A549 (cell line): ENCODE data around the gene APBB2. TPM values are rescaled to one million over a fixed set of nuclear protein-coding genes. Genes with fewer than 3 reads are reported as not detected.

ENCODE experiments used
- ATAC-seq, 2 experiments: fragments of 200-7000 bp in 1 of 2; fragments of >200 bp in 1 of 2; cut with Nextera tagmentation in 1 of 2; cut with Tn5 transposase in 1 of 2; 3 replicates each; pipeline versions ENCODE4 v1.8.0 to v1.9.1; 2018 to 2020; ENCODE audit warnings: mild to moderate bottlenecking in 1 of 2, moderate library complexity in 1 of 2
- CTCF ChIA-PET: fragments of 300-600 bp; sonication (Branson Sonifier 250); formaldehyde crosslinking; extraction: SDS; loops from one replicate; lab custom pipeline; 2021; ENCODE audit warnings: antibody characterized with exemption, inconsistent platforms; lab: Yijun Ruan, JAX
- POLR2A ChIA-PET: fragments of 350-600 bp; formaldehyde crosslinking; extraction: SDS; loops from one replicate; lab custom pipeline; 2021; ENCODE audit warnings: antibody characterized with exemption, inconsistent platforms; lab: Yijun Ruan, JAX
- DNase-seq, 2 experiments: peaks; one replicate each; pipeline versions ENCODE4 v3.0.0 to v3.0.0-alpha.2; 2011 to 2016; ENCODE audit warnings: low read depth in 1 of 2, low spot score in 1 of 2
- FAIRE-seq: peaks from 2 replicates; lab custom pipeline; 2011; peaks lifted over from hg19 to GRCh38; lab: Jason Lieb, UNC
- H3K27ac ChIP-seq, 2 experiments: fragments of >200 bp; sonication (Bioruptor Twin); formaldehyde crosslinking; 3 replicates each; pipeline ENCODE4 v1.5.1; 2016 to 2017
- H3K4me1 ChIP-seq: fragments of >200 bp; sonication (Bioruptor Twin); formaldehyde crosslinking; 3 replicates; pipeline ENCODE4 v1.6.1; 2016
- H3K4me2 ChIP-seq: fragments of >200 bp; sonication (Bioruptor Twin); formaldehyde crosslinking; 3 replicates; pipeline ENCODE4 v1.6.1; 2016
- H3K4me3 ChIP-seq: fragments of >200 bp; sonication (Bioruptor Twin); formaldehyde crosslinking; 3 replicates; pipeline ENCODE4 v1.5.1; 2016
- H3K9me3 ChIP-seq: fragments of >200 bp; sonication (Bioruptor Twin); formaldehyde crosslinking; 3 replicates; pipeline ENCODE4 v1.6.1; 2016
- ATOH8 ChIP-seq: fragments of 250-450 bp; sonication (Bioruptor Pico); IDR thresholded peaks from 2 replicates; pipeline ENCODE4 v1.5.0; 2020; ENCODE audit warnings: low read depth, mild to moderate bottlenecking, moderate library complexity
- BCL3 ChIP-seq: fragments of >200 bp; sonication (Bioruptor Twin); formaldehyde crosslinking; IDR thresholded peaks from 3 replicates; pipeline ENCODE4 v1.6.1; 2016
- BHLHE40 ChIP-seq: IDR thresholded peaks from 2 replicates; pipeline ENCODE4 v1.6.1; 2012; ENCODE audit warnings: low read depth, low read length, inconsistent platforms
- CBX8 ChIP-seq: fragments of 200-600 bp; sonication (generic); IDR thresholded peaks from 2 replicates; pipeline ENCODE4 v1.6.1; 2016
- CEBPB ChIP-seq, 2 experiments: fragments of >200 bp in 1 of 2; sonication (Bioruptor Twin) in 1 of 2; formaldehyde crosslinking in 1 of 2; IDR thresholded peaks; 2 replicates each; pipeline ENCODE4 v1.6.1; 2012 to 2016
- CHD4 ChIP-seq: fragments of 200-600 bp; sonication (generic); IDR thresholded peaks from 2 replicates; pipeline ENCODE4 v1.6.1; 2016; ENCODE audit warnings: antibody characterized with exemption, mild to moderate bottlenecking, borderline replicate concordance
- E2F6 ChIP-seq: IDR thresholded peaks from 2 replicates; pipeline ENCODE4 v1.6.1; 2012; ENCODE audit warnings: low read depth, borderline replicate concordance
- EHMT2 ChIP-seq: fragments of 200-600 bp; sonication (generic); IDR thresholded peaks from 2 replicates; pipeline ENCODE4 v1.6.1; 2016; ENCODE audit warnings: antibody characterized with exemption, low read depth, mild to moderate bottlenecking, moderate library complexity
- EP300 ChIP-seq, 2 experiments: fragments of >200 bp; sonication (Bioruptor Twin); formaldehyde crosslinking; IDR thresholded peaks; 2 replicates in 1 of 2; 3 replicates in 1 of 2; pipeline ENCODE4 v1.6.1; 2016 to 2017
- ESRRA ChIP-seq: fragments of 150-350 bp; IDR thresholded peaks from 2 replicates; pipeline ENCODE4 v1.6.1; 2014; ENCODE audit warnings: mild to moderate bottlenecking, low read length, borderline replicate concordance
- FOSB ChIP-seq: fragments of 250-450 bp; sonication (Bioruptor Pico); IDR thresholded peaks from 2 replicates; pipeline ENCODE4 v1.5.0; 2020; ENCODE audit warnings: mild to moderate bottlenecking, moderate library complexity
- FOSL2 ChIP-seq, 2 experiments: fragments of 450-650 bp in 1 of 2; fragments of >200 bp in 1 of 2; sonication (Bioruptor Twin) in 1 of 2; formaldehyde crosslinking; IDR thresholded peaks; 2 replicates each; pipeline versions ENCODE4 v1.5.0 to v1.6.1; 2016 to 2020; ENCODE audit warnings: mild to moderate bottlenecking in 1 of 2, moderate library complexity in 1 of 2
- HMGXB4 ChIP-seq: fragments of 250-450 bp; sonication (Bioruptor Pico); IDR thresholded peaks from 2 replicates; pipeline ENCODE4 v1.5.0; 2021; ENCODE audit warnings: mild to moderate bottlenecking, moderate library complexity, borderline replicate concordance
- HOXB13 ChIP-seq: fragments of 250-450 bp; sonication (Bioruptor Pico); IDR thresholded peaks from 2 replicates; pipeline ENCODE4 v1.5.0; 2020; ENCODE audit warnings: low read depth, mild to moderate bottlenecking, moderate library complexity
- HOXB5 ChIP-seq: fragments of 250-450 bp; sonication (Bioruptor Pico); IDR thresholded peaks from 2 replicates; pipeline ENCODE4 v1.5.0; 2020; ENCODE audit warnings: mild to moderate bottlenecking, moderate library complexity
- JUN ChIP-seq, 2 experiments: fragments of >200 bp; sonication (Bioruptor Twin); formaldehyde crosslinking; IDR thresholded peaks; 2 replicates in 1 of 2; 3 replicates in 1 of 2; pipeline ENCODE4 v1.6.1; 2016 to 2017
- JUNB ChIP-seq: fragments of >200 bp; sonication (Bioruptor Twin); formaldehyde crosslinking; IDR thresholded peaks from 2 replicates; pipeline ENCODE4 v1.6.1; 2016
- MAFK ChIP-seq: fragments of 450-650 bp; IDR thresholded peaks from 2 replicates; pipeline ENCODE4 v1.6.1; 2014; ENCODE audit not compliant: partially characterized antibody
- MAX ChIP-seq: IDR thresholded peaks from 2 replicates; pipeline ENCODE4 v1.6.1; 2012
- MYC ChIP-seq: IDR thresholded peaks from 2 replicates; pipeline ENCODE4 v1.6.1; 2012; ENCODE audit warnings: mild to moderate bottlenecking, inconsistent platforms, low read length, improper control_type of control experiment, borderline replicate concordance
- NFE2L2 ChIP-seq: fragments of 150-350 bp; conservative IDR thresholded peaks from 2 replicates; pipeline ENCODE4 v1.6.1; 2014; ENCODE audit warnings: low read length
- NPAS2 ChIP-seq: fragments of 250-450 bp; sonication (Bioruptor Pico); IDR thresholded peaks from 2 replicates; pipeline ENCODE4 v1.8.0; 2022; ENCODE audit warnings: mild to moderate bottlenecking, moderate library complexity, borderline replicate concordance
- PHF8 ChIP-seq: fragments of 200-600 bp; sonication (generic); IDR thresholded peaks from 2 replicates; pipeline ENCODE4 v1.6.1; 2016; ENCODE audit warnings: low read depth, mild to moderate bottlenecking, antibody characterized with exemption, moderate library complexity, borderline replicate concordance
- POLR2A ChIP-seq: IDR thresholded peaks from 2 replicates; pipeline ENCODE4 v1.6.1; 2012; ENCODE audit warnings: mild to moderate bottlenecking, low read length
- POLR2AphosphoS2 ChIP-seq: conservative IDR thresholded peaks from 2 replicates; pipeline ENCODE4 v1.6.1; 2012; ENCODE audit warnings: low read length, improper control_type of control experiment, inconsistent platforms
- RAD21 ChIP-seq, 2 experiments: fragments of >200 bp in 1 of 2; sonication (Bioruptor Twin) in 1 of 2; formaldehyde crosslinking in 1 of 2; IDR thresholded peaks in 1 of 2; conservative IDR thresholded peaks in 1 of 2; 2 replicates in 1 of 2; 3 replicates in 1 of 2; pipeline ENCODE4 v1.6.1; 2012 to 2018; ENCODE audit warnings: inconsistent platforms in 1 of 2
- RCOR1 ChIP-seq: fragments of 150-350 bp; IDR thresholded peaks from 2 replicates; pipeline ENCODE4 v1.6.1; 2014; ENCODE audit warnings: antibody characterized with exemption, low read length, low read depth
- RFX5 ChIP-seq: fragments of 450-650 bp; IDR thresholded peaks from 2 replicates; pipeline ENCODE4 v1.7.1; 2014; ENCODE audit warnings: antibody characterized with exemption, mild to moderate bottlenecking, moderate library complexity
- SREBF2 ChIP-seq: fragments of 450-650 bp; IDR thresholded peaks from 2 replicates; pipeline ENCODE4 v1.6.1; 2014; ENCODE audit warnings: mild to moderate bottlenecking, moderate library complexity
- USF2 ChIP-seq: fragments of 450-650 bp; IDR thresholded peaks from 2 replicates; pipeline ENCODE4 v1.6.1; 2014; ENCODE audit warnings: antibody characterized with exemption
- ZC3H11A ChIP-seq: fragments of 450-650 bp; IDR thresholded peaks from 2 replicates; pipeline ENCODE4 v1.6.1; 2014; ENCODE audit warnings: antibody characterized with exemption, mild to moderate bottlenecking
- ZNF302 ChIP-seq: fragments of 250-450 bp; sonication (Bioruptor Pico); IDR thresholded peaks from 2 replicates; pipeline ENCODE4 v1.9.0; 2021; ENCODE audit warnings: inconsistent platforms, mild to moderate bottlenecking, moderate library complexity
- WGBS: methylation state at CpG from one replicate; pipeline ENCODE4 v1.1.6; 2017; ENCODE audit errors: missing lambda C conversion rate; 5-methylcytosine and 5-hydroxymethylcytosine counted together
- polyA plus RNA-seq, 4 experiments: library from polyadenylated mRNA; depleted of rRNA in 3 of 4; stranded (reverse); fragments of >200 nt; fragmentation: RNase III in 1 of 4; extraction: RNeasy Plus Mini Kit Qiagen cat#74134 plus additional on column Dnase treatment in 1 of 4; gene quantifications; 2 replicates in 3 of 4; 3 replicates in 1 of 4; pipeline ENCODE4 v1.2.3, GENCODE V29; 2011 to 2017

APBB2 gene
- polyA plus RNA-seq, 2 of the 4 experiments (the other 2 are of a cell fraction), result 8.3 to 31.9 TPM

- 0 out of 6 replicates have a peak overlapping the region, but pooled peaks of 1 of the 2 experiments have one; percentile 24 for H3K27ac ChIP-seq
- ChIA-PET CTCF (no interaction called here), POLR2A (no interaction called here)
- 83% methylated on average over 1 of the region's 1 CpG for WGBS
- no peaks in the 10 kb centered on the region for H3K9me3 ChIP-seq
- no peak for DNase-seq
- H3K4me2 ChIP-seq, result no peak overlapping the region
- no peak overlapping the region for H3K4me3 ChIP-seq
- H3K4me1 ChIP-seq, result peaks cover 22% of the 10 kb centered on the region
- no peak for FAIRE-seq
- no peak for TF ChIP-seq ESRRA
- TF ChIP-seq PHF8, result no peak
- no peak for TF ChIP-seq RAD21 (conservative IDR thresholded peaks at IDR 0.05 in 1 of 2, IDR thresholded peaks at IDR 0.05 in 1 of 2)
- TF ChIP-seq, all 56 proteins: peak for 0
- ATAC-seq, result no peak
These were observed 214.0 kb downstream of the APBB2 start for GRCh38 chr4:41000356-41000755.

GRCh38 chr4:40998675-40999358 lies 215.5 kb downstream of the APBB2 start:
- FAIRE-seq, result no peak
- H3K4me2 ChIP-seq, result peak overlapping the region; percentile 81
- H3K4me3 ChIP-seq, result peak overlapping the region; percentile 32; the same call in 2 of the 3 replicates
- 7% methylated on average over 10 of the region's 10 CpGs for WGBS
- ATAC-seq, result peak; percentile 94 to 96
- ChIA-PET CTCF (interaction anchor here (1.0 to 2.3 kb wide), 3 partner anchors 16 to 24 kb away, joined by 3 to 11 read pairs (median 3); no protein-coding TSS in a partner anchor), POLR2A (interaction anchor here (0.6 kb wide), 1 partner anchor 1392 kb away, joined by 5 read pairs; no protein-coding TSS in a partner anchor)
- no peaks in the 10 kb centered on the region for H3K9me3 ChIP-seq
- H3K4me1 ChIP-seq, result peaks cover 36% of the 10 kb centered on the region
- DNase-seq, result peak; percentile 57 to 82
- peak overlapping the region; percentile 73 to 89 for H3K27ac ChIP-seq
- TF ChIP-seq NPAS2 (CRISPR knock-in tag), result no peak
- TF ChIP-seq MAX, result peak; percentile 55; the same call in 1 of the 2 replicates
- TF ChIP-seq CBX8, result no peak
- no peak for TF ChIP-seq ESRRA
- TF ChIP-seq CHD4, result no peak
- TF ChIP-seq POLR2A, result no peak
- TF ChIP-seq FOSL2 (IDR thresholded peaks at IDR 0.05), result no peak
- peak; percentile 82 for TF ChIP-seq FOSL2 (CRISPR knock-in tag; IDR thresholded peaks at IDR 0.05)
- TF ChIP-seq FOSB (CRISPR knock-in tag), result no peak
- no peak for TF ChIP-seq RAD21 (conservative IDR thresholded peaks at IDR 0.05 in 1 of 2, IDR thresholded peaks at IDR 0.05 in 1 of 2)
- no peak for TF ChIP-seq POLR2AphosphoS2
- no peak for TF ChIP-seq RCOR1
- TF ChIP-seq CEBPB (IDR thresholded peaks at IDR 0.05), result peak in 1 of 2 experiments; percentile 26; a peak in 1 of 4 replicates
- TF ChIP-seq JUNB, result 0 out of 2 replicates have a peak, but pooled peaks have one; percentile 40
- TF ChIP-seq HMGXB4 (CRISPR knock-in tag), result no peak
- TF ChIP-seq MAFK, result no peak
- TF ChIP-seq BHLHE40, result no peak
- no peak for TF ChIP-seq ZC3H11A
- no peak for TF ChIP-seq ZNF302 (CRISPR knock-in tag)
- TF ChIP-seq EP300 (IDR thresholded peaks at IDR 0.05), result no peak
- TF ChIP-seq RFX5, result no peak
- no peak for TF ChIP-seq MYC
- no peak for TF ChIP-seq ATOH8 (CRISPR knock-in tag)
- no peak for TF ChIP-seq BCL3
- no peak for TF ChIP-seq HOXB5
- no peak for TF ChIP-seq EHMT2
- TF ChIP-seq HOXB13 (CRISPR knock-in tag), result no peak
- 0 out of 2 replicates have a peak, but pooled peaks have one; percentile 35 for TF ChIP-seq E2F6
- TF ChIP-seq NFE2L2, result no peak
- TF ChIP-seq JUN (IDR thresholded peaks at IDR 0.05), result peak in 1 of 2 experiments; percentile 22; a peak in 1 of 5 replicates
- TF ChIP-seq USF2, result no peak
- TF ChIP-seq SREBF2, result no peak
